ENCODE results near the gene CHKA.
"Not testable (repeated sequence)": the region's sequence is repeated elsewhere in the genome, so short reads cannot be mapped to it uniquely, and the experiment has no call there.

CHKA gene

DNA sequence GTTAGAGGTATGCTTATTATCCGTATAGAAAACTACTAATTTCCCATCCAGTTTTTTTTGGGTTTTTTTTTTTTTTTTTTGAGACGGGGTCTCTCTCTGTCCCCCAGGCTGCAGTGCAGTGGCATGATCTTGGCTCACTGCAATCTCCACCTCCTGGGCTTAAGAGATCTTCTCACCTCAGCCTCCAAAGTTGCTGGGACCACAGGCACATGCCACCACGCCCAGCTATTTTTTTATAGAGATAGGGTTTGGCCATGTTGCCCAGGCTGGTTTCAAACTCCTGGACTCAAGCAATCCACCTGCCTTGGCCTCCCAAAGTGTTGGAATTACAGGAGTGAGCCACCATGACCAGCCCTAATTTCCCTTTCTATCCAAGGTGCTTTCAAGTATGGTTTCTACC lies 28.2 kb downstream of the CHKA start:
- not testable (repeated sequence) for H4K5ac ChIP-seq (ENCODE audit: low read length); H3K27me3 ChIP-seq (ENCODE audit: insufficient read depth, low read length, poor library complexity); H3K4ac ChIP-seq (ENCODE audit: low read depth, low read length); H3K56ac ChIP-seq (ENCODE audit: low read length); H3K27ac ChIP-seq (ENCODE audit: low read depth, low read length); H2AK5ac ChIP-seq (ENCODE audit: low read length); H3K4me1 ChIP-seq (ENCODE audit: control insufficient read depth, low read depth, low read length); H3K18ac ChIP-seq (ENCODE audit: low read length); H3K79me1 ChIP-seq (ENCODE audit: low read length); H3K4me3 ChIP-seq (ENCODE audit: low read length); H3K36me3 ChIP-seq (ENCODE audit: control insufficient read depth, insufficient read depth, low read length); H2BK15ac ChIP-seq (replicated peaks; ENCODE audit: low read depth); DNase-seq; H3K4me2 ChIP-seq (ENCODE audit: low read length); H3K9ac ChIP-seq (ENCODE audit: low read length); H2BK120ac ChIP-seq (ENCODE audit: low read depth, low read length); H3K23ac ChIP-seq (ENCODE audit: low read length); H2BK5ac ChIP-seq (ENCODE audit: low read length); H4K8ac ChIP-seq (ENCODE audit: low read depth, low read length)
- WGBS (ENCODE audit: extremely low coverage, insufficient coverage, low lambda C conversion rate): no CpG with 5 or more reads among the region's 3 CpGs
- peaks cover 13% of the 10 kb centered on the region for H3K79me2 ChIP-seq (ENCODE audit: control insufficient read depth, insufficient read depth, low read length)

GRCh38 chr11:68092411-68092810 lies 28.8 kb downstream of the CHKA start:
- H3K79me2 ChIP-seq (ENCODE audit: control insufficient read depth, insufficient read depth, low read length): peaks cover 10% of the 10 kb centered on the region
- H3K4ac ChIP-seq (ENCODE audit: low read depth, low read length): no peak overlapping the region
- no peak overlapping the region for H4K5ac ChIP-seq (ENCODE audit: low read length)
- H2AK5ac ChIP-seq (ENCODE audit: low read length): no peak overlapping the region
- no peak overlapping the region for H3K23ac ChIP-seq (ENCODE audit: low read length)
- no peak overlapping the region for H3K4me3 ChIP-seq (ENCODE audit: low read length)
- H3K36me3 ChIP-seq (ENCODE audit: control insufficient read depth, insufficient read depth, low read length): no peaks in the 10 kb centered on the region
- H3K27ac ChIP-seq (ENCODE audit: low read depth, low read length): no peak overlapping the region
- no peaks in the 10 kb centered on the region for H3K27me3 ChIP-seq (ENCODE audit: insufficient read depth, low read length, poor library complexity)
- no peak for DNase-seq
- H3K56ac ChIP-seq (ENCODE audit: low read length): no peak overlapping the region
- H3K18ac ChIP-seq (ENCODE audit: low read length): no peak overlapping the region
- no peak overlapping the region for H3K9ac ChIP-seq (ENCODE audit: low read length)
- WGBS (ENCODE audit: extremely low coverage, insufficient coverage, low lambda C conversion rate): no CpG with 5 or more reads among the region's 2 CpGs
- peaks cover 6% of the 10 kb centered on the region for H3K79me1 ChIP-seq (ENCODE audit: low read length)
- no peak overlapping the region for H2BK15ac ChIP-seq (replicated peaks; ENCODE audit: low read depth)
- no peaks in the 10 kb centered on the region for H3K4me1 ChIP-seq (ENCODE audit: control insufficient read depth, low read depth, low read length)
- no peak overlapping the region for H2BK5ac ChIP-seq (ENCODE audit: low read length)
- H2BK120ac ChIP-seq (ENCODE audit: low read depth, low read length): no peak overlapping the region
- no peak overlapping the region for H3K4me2 ChIP-seq (ENCODE audit: low read length)
- no peak overlapping the region for H4K8ac ChIP-seq (ENCODE audit: low read depth, low read length)

DNA sequence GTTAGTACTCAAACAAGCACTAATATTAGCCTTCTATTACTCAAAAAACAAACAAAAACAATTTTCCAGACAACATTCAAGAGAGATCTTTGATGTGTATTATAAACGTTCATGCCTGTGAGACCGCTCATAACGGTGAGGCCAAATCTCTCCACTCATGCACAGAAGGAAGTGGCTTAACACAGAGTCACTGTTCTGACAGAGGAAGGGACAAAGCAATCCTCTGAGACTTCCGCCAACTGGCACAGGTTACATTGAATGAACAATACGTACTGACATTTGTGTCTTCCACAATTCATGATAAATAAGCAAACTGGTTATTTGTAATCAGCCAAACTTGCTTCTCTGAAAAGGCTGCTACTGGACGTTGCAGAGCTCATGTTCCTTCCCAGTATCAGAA lies 30.5 kb downstream of the CHKA start:
- Histone ChIP-seq H3K36me3 (ENCODE audit: control insufficient read depth, insufficient read depth, low read length) (no peaks in the 10 kb centered on the region), H4K5ac (ENCODE audit: low read length) (no peak overlapping the region), H4K8ac (ENCODE audit: low read depth, low read length) (no peak overlapping the region), H3K23ac (ENCODE audit: low read length) (no peak overlapping the region), H2AK5ac (ENCODE audit: low read length) (no peak overlapping the region), H3K18ac (ENCODE audit: low read length) (no peak overlapping the region), H3K4ac (ENCODE audit: low read depth, low read length) (no peak overlapping the region), H3K56ac (ENCODE audit: low read length) (no peak overlapping the region), H3K79me2 (ENCODE audit: control insufficient read depth, insufficient read depth, low read length) (peaks cover 8% of the 10 kb centered on the region), H3K27me3 (ENCODE audit: insufficient read depth, low read length, poor library complexity) (no peaks in the 10 kb centered on the region), H3K9ac (ENCODE audit: low read length) (no peak overlapping the region), H2BK120ac (ENCODE audit: low read depth, low read length) (no peak overlapping the region), H3K4me2 (ENCODE audit: low read length) (no peak overlapping the region), H3K4me3 (ENCODE audit: low read length) (no peak overlapping the region), H3K27ac (ENCODE audit: low read depth, low read length) (no peak overlapping the region), H2BK5ac (ENCODE audit: low read length) (no peak overlapping the region), H3K79me1 (ENCODE audit: low read length) (peaks cover 6% of the 10 kb centered on the region), H2BK15ac (replicated peaks; ENCODE audit: low read depth) (no peak overlapping the region), H3K4me1 (ENCODE audit: control insufficient read depth, low read depth, low read length) (no peaks in the 10 kb centered on the region)
- DNase-seq: no peak
- no CpG with 5 or more reads among the region's 6 CpGs for WGBS (ENCODE audit: extremely low coverage, insufficient coverage, low lambda C conversion rate)

- H3K4me2 ChIP-seq (ENCODE audit: low read length): no peak overlapping the region
- no peaks in the 10 kb centered on the region for H3K4me1 ChIP-seq (ENCODE audit: control insufficient read depth, low read depth, low read length)
- H3K36me3 ChIP-seq (ENCODE audit: control insufficient read depth, insufficient read depth, low read length): no peaks in the 10 kb centered on the region
- H2BK120ac ChIP-seq (ENCODE audit: low read depth, low read length): no peak overlapping the region
- no peak overlapping the region for H2BK15ac ChIP-seq (replicated peaks; ENCODE audit: low read depth)
- H4K8ac ChIP-seq (ENCODE audit: low read depth, low read length): no peak overlapping the region
- H3K23ac ChIP-seq (ENCODE audit: low read length): no peak overlapping the region
- H3K4me3 ChIP-seq (ENCODE audit: low read length): no peak overlapping the region
- peaks cover 8% of the 10 kb centered on the region for H3K79me2 ChIP-seq (ENCODE audit: control insufficient read depth, insufficient read depth, low read length)
- no peak overlapping the region for H3K4ac ChIP-seq (ENCODE audit: low read depth, low read length)
- no peaks in the 10 kb centered on the region for H3K27me3 ChIP-seq (ENCODE audit: insufficient read depth, low read length, poor library complexity)
- peaks cover 6% of the 10 kb centered on the region for H3K79me1 ChIP-seq (ENCODE audit: low read length)
- H3K18ac ChIP-seq (ENCODE audit: low read length): no peak overlapping the region
- no peak for DNase-seq
- no peak overlapping the region for H3K27ac ChIP-seq (ENCODE audit: low read depth, low read length)
- H3K56ac ChIP-seq (ENCODE audit: low read length): no peak overlapping the region
- H4K5ac ChIP-seq (ENCODE audit: low read length): no peak overlapping the region
- WGBS (ENCODE audit: extremely low coverage, insufficient coverage, low lambda C conversion rate): no CpG with 5 or more reads among the region's 1 CpG
- H2BK5ac ChIP-seq (ENCODE audit: low read length): no peak overlapping the region
- no peak overlapping the region for H3K9ac ChIP-seq (ENCODE audit: low read length)
- H2AK5ac ChIP-seq (ENCODE audit: low read length): no peak overlapping the region
These were observed 30.9 kb downstream of the CHKA start for GRCh38 chr11:68090287-68090686.

GRCh38 chr11:68089679-68090078 lies 31.5 kb downstream of the CHKA start:
- DNase-seq: no peak
- H3K9ac ChIP-seq (ENCODE audit: low read length): no peak overlapping the region
- no peak overlapping the region for H2BK15ac ChIP-seq (replicated peaks; ENCODE audit: low read depth)
- H2BK5ac ChIP-seq (ENCODE audit: low read length): no peak overlapping the region
- no peak overlapping the region for H4K8ac ChIP-seq (ENCODE audit: low read depth, low read length)
- no peaks in the 10 kb centered on the region for H3K4me1 ChIP-seq (ENCODE audit: control insufficient read depth, low read depth, low read length)
- H3K27ac ChIP-seq (ENCODE audit: low read depth, low read length): no peak overlapping the region
- no peak overlapping the region for H3K4me2 ChIP-seq (ENCODE audit: low read length)
- peaks cover 6% of the 10 kb centered on the region for H3K79me1 ChIP-seq (ENCODE audit: low read length)
- no peak overlapping the region for H3K4me3 ChIP-seq (ENCODE audit: low read length)
- H2BK120ac ChIP-seq (ENCODE audit: low read depth, low read length): no peak overlapping the region
- peaks cover 8% of the 10 kb centered on the region for H3K79me2 ChIP-seq (ENCODE audit: control insufficient read depth, insufficient read depth, low read length)
- H3K18ac ChIP-seq (ENCODE audit: low read length): no peak overlapping the region
- no peak overlapping the region for H2AK5ac ChIP-seq (ENCODE audit: low read length)
- no peaks in the 10 kb centered on the region for H3K36me3 ChIP-seq (ENCODE audit: control insufficient read depth, insufficient read depth, low read length)
- no peak overlapping the region for H4K5ac ChIP-seq (ENCODE audit: low read length)
- no peak overlapping the region for H3K4ac ChIP-seq (ENCODE audit: low read depth, low read length)
- no peak overlapping the region for H3K23ac ChIP-seq (ENCODE audit: low read length)
- WGBS (ENCODE audit: extremely low coverage, insufficient coverage, low lambda C conversion rate): no CpG with 5 or more reads among the region's 8 CpGs
- no peaks in the 10 kb centered on the region for H3K27me3 ChIP-seq (ENCODE audit: insufficient read depth, low read length, poor library complexity)
- no peak overlapping the region for H3K56ac ChIP-seq (ENCODE audit: low read length)

GRCh38 chr11:68083517-68083916 lies 37.7 kb downstream of the CHKA start:
- H3K27ac ChIP-seq (ENCODE audit: low read depth, low read length): no peak overlapping the region
- no peak overlapping the region for H2AK5ac ChIP-seq (ENCODE audit: low read length)
- H3K27me3 ChIP-seq (ENCODE audit: insufficient read depth, low read length, poor library complexity): no peaks in the 10 kb centered on the region
- no peaks in the 10 kb centered on the region for H3K36me3 ChIP-seq (ENCODE audit: control insufficient read depth, insufficient read depth, low read length)
- H4K5ac ChIP-seq (ENCODE audit: low read length): no peak overlapping the region
- H2BK15ac ChIP-seq (replicated peaks; ENCODE audit: low read depth): no peak overlapping the region
- no peaks in the 10 kb centered on the region for H3K4me1 ChIP-seq (ENCODE audit: control insufficient read depth, low read depth, low read length)
- H3K4ac ChIP-seq (ENCODE audit: low read depth, low read length): no peak overlapping the region
- H3K23ac ChIP-seq (ENCODE audit: low read length): no peak overlapping the region
- WGBS (ENCODE audit: extremely low coverage, insufficient coverage, low lambda C conversion rate): no CpG with 5 or more reads among the region's 3 CpGs
- H3K79me1 ChIP-seq (ENCODE audit: low read length): peaks cover 10% of the 10 kb centered on the region
- H3K18ac ChIP-seq (ENCODE audit: low read length): no peak overlapping the region
- H2BK5ac ChIP-seq (ENCODE audit: low read length): no peak overlapping the region
- H3K4me2 ChIP-seq (ENCODE audit: low read length): no peak overlapping the region
- DNase-seq: no peak
- H3K79me2 ChIP-seq (ENCODE audit: control insufficient read depth, insufficient read depth, low read length): peaks cover 7% of the 10 kb centered on the region
- no peak overlapping the region for H3K56ac ChIP-seq (ENCODE audit: low read length)
- no peak overlapping the region for H3K4me3 ChIP-seq (ENCODE audit: low read length)
- H4K8ac ChIP-seq (ENCODE audit: low read depth, low read length): no peak overlapping the region
- H2BK120ac ChIP-seq (ENCODE audit: low read depth, low read length): no peak overlapping the region
- no peak overlapping the region for H3K9ac ChIP-seq (ENCODE audit: low read length)

Measured in mesendoderm (in vitro differentiated cells).